ENCODE data around the gene SIPA1L3. TPM values are rescaled to one million over a fixed set of nuclear protein-coding genes. Genes with fewer than 3 reads are reported as not detected.

SIPA1L3 gene
- total RNA-seq, 1 donor from 2014 or later = 16.5 TPM

DNA sequence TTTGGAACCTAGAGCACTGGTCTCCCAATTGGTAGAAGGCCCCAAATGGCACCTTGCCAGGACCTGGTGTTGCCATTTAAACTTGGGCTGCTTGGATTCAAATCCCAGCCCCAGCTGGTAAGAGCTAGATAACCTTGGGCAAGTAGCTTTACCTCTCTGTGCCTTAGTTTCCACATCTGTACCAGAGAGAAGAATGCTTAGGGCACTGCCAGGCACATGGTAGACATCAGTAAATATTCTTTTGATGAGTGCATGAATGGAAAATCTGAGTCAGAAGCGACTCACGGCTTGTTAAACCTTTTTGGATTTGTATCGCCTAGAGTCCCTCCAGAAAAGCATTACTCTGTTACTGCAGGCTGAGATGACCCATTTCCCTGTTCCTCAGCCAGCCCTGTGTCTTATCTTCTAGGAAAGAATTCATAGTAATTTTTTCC lies 90.9 kb downstream of the SIPA1L3 start:
- intact Hi-C loops (cut with micrococcal nuclease) = no loop called here

- intact Hi-C loops (cut with micrococcal nuclease) = no loop called here
Measured at GRCh38 chr19:37998801-37999308, 91.8 kb downstream of the SIPA1L3 start.

DNA sequence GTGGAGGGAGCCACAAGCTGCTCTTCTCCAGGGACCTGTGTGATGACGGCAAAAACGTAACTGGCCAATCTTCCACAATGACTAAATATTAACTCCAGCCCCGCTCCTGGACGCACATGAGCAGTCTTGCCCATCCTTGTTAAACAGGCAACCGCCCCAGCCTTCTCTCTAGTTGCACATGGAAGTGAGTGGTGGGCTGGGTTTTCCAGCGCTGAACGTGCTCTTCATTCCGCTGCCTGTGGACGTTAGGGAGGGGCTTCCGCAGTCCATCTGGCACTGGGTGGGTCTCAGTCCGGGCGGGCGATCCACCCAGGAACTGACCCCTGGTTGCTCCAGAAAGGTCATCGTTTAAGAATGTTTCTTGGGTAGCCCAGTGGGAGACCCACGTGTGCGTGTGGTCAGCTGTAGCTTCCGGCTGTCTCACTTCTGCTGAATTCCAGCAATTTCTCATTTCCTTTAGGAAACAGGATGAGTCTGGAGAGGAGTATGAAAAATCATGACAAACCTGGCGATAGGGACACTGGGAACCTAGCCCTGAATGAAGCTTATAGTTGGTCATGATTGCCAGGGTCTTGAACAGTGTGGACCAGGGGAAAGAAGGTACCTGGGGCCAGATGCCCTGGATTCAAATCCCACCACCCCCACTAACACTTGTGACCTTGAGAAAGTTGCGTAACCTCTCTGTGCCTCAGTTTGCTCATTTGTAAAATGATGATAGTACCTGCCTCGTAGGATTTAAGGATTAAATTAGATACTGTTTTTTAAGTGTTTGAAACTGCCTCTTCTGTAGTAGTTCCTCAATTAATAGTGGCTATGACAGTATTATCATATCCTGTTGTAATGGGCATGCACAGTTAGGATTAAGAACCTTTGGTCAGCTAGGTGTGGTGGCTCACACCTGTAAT lies 92.6 kb downstream of the SIPA1L3 start:
- intact Hi-C loops (cut with micrococcal nuclease) = loop anchor here (5.0 kb wide), 1 partner anchor 48 kb away; no protein-coding TSS in a partner anchor

DNA sequence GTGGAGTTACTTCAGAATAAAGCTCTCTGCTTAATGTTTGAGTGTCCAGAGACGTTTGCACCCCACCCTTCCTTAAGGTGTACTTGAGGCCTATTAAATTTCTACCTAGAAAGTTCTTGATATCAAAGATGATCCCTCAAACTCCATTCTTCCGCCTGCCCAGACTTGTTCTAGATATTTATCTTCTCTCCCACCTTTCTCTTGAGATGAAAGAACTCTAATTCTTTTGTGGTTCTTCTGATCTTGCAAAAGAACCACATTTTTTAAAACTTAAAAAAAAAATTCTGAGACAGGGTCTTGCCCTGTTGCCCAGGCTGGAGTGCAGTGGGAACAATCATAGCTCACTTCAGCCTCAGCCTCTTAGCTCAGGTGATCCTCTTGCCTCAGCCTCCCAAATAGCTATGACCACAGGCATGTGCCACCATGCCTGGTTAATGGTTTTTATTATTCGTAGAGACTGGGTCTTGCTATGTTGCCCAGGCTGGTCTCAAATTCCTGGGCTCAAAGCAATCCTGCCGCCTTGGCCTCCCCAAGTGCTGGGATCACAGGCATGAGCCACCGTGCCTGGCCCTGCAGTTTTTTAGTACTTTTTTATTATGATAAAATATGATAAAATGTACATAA lies 94.3 kb downstream of the SIPA1L3 start:
- intact Hi-C loops (cut with micrococcal nuclease) = loop anchor here (5.0 kb wide), 1 partner anchor 46 kb away; no protein-coding TSS in a partner anchor

- intact Hi-C loops (cut with micrococcal nuclease) = loop anchor here (5.0 kb wide), 1 partner anchor 44 kb away; no protein-coding TSS in a partner anchor
Measured at GRCh38 chr19:38003438-38004185, 96.6 kb downstream of the SIPA1L3 start.

DNA sequence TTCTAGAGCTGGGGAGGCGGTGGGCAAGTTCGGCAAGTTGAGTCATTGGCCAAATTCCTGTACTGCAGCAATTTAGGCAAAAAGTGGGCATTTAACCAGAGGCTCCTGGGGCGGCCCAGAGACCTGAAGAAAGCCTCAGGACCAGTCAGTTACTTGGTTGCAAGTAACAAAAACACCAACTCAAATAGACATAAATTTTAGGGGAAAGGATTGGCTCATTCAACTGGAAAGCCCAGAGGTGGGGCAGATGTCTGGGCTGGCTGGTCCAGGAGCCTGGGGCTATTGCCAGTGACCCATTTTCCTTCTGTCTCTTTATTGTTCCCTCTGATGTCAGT lies 97.1 kb downstream of the SIPA1L3 start:
- intact Hi-C loops (cut with micrococcal nuclease) = loop anchor here (5.0 kb wide), 1 partner anchor 43 kb away; no protein-coding TSS in a partner anchor

GRCh38 chr19:38004521-38005223 lies 97.7 kb downstream of the SIPA1L3 start:
- intact Hi-C loops (cut with micrococcal nuclease) = loop anchor here (5.0 kb wide), 1 partner anchor 43 kb away; no protein-coding TSS in a partner anchor

DNA sequence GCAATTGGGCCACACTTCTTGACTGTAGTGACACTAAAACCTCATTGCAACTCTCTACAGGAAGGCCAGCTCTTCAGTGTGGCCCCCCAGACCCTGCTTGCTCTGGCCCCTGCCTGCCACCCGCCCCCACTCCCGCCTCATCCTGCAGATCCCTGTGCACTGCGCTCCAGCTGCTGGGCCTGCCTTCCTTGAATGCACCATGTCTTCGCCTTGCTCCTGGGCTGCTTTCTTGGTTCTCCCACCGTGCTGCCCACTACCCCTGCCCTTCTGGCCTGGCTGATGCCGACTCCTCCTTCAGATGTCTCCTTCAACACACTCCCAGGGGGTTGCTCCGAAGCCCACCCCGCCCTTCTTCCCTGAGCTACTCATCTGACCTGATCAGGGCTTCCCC lies 98.2 kb downstream of the SIPA1L3 start:
- intact Hi-C loops (cut with micrococcal nuclease) = no loop called here

DNA sequence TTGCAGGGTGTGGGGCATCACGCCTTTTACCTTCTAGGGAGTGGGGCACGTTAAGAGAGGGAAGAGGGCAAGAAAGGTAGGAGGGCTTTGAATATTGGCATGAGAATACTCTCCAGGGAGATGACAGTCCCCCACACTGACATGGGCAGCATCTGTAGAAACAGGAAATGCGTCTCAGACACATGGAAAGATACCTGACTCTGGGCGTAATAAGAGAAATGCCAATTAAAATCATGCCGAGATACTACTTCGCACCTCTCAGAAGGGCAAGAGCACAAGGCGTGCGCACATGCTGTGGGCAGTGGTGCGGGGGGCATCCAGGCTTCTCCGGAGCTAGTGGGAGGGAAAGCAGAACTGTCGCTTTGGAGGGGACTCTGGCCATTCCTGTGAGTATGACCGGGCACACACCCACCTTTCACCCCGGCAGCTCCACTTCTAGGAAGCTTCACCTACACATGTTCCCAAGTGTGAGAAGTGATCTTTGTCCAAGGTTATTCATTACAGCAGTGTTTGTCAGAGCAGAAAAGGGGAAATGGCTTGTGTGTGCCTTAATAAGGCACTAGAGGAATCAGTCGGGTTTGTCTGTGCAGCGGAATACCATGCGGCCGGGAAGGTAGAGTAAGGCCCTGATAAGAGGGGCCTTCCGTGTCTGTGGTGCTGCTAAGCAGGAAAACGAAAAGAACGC lies 99.5 kb downstream of the SIPA1L3 start:
- intact Hi-C loops (cut with micrococcal nuclease) = no loop called here

- intact Hi-C loops (cut with micrococcal nuclease) = no loop called here
Measured at GRCh38 chr19:38009650-38010242, 102.7 kb downstream of the SIPA1L3 start.

DNA sequence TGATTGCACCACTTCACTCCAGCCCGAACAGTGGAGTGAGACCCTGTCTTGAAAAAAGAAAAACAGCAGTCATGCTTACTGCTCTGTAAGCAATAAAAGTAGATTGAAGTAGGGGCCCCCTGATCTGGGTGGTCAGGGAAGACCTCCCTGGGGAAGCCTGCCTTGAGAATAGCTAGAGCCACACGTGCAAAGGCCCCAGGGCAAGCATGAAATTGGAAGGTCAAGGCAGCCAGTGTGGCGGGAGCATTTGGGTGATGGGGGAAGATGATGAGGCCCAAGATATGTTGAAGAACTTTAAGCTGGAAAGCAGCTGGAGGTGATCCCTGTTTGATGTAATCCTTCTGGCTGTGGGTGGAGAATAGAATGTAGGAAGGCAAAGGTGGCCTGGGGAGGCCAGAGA lies 104.4 kb downstream of the SIPA1L3 start:
- intact Hi-C loops (cut with micrococcal nuclease) = no loop called here

GRCh38 chr19:38012290-38012689 lies 105.3 kb downstream of the SIPA1L3 start:
- intact Hi-C loops (cut with micrococcal nuclease) = no loop called here

GRCh38 chr19:38012944-38013343 lies 105.9 kb downstream of the SIPA1L3 start:
- intact Hi-C loops (cut with micrococcal nuclease) = no loop called here

DNA sequence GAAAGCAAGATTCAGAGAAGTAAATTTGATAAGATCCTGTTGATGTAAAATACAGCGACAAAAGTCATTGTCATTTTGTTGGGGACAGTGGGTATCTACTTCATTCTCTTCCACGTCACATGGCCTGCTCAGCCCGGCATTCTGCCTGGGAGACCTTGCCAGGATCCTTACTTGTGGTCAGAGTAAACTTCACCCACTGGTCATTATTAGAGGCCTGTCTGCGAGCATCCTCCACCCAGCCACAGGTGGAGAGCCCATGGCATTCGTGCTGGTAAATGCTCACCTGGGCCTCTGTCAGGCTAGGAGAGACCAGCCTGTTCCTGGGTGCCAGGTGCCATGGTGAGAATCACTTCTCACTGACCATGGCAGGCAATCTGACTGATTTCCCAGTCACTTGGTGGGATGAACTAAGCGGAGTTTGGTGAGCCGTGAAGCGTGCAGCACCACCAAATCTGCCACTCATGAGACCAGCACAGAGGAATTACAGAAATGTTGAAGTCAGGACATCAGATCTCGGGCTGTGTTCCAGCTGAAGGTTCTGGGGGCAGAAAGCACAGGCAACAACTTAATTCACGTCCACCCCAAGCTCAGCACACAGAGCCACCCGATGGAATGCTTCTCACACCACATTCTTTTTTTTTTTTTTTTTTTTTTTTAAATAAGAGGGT lies 107.0 kb downstream of the SIPA1L3 start:
- intact Hi-C loops (cut with micrococcal nuclease) = no loop called here

DNA sequence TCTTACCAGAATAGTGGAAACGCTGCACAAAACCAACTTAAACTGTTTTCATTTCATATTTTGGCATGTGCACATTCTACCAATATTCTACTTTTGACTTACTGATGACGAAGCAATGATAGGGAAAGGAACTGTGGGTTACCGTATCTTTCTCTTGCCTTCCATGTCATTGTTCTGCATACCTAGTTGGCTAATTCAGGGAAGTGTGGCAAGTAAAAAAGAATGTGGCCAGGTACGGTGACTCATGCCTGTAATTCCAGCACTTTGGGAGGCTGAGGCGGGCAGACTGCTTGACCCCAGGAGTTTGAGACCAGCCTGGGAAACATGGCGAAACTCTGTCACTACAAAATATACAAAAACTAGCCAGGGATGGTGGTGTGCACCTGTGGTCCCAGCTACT lies 108.2 kb downstream of the SIPA1L3 start:
- intact Hi-C loops (cut with micrococcal nuclease) = no loop called here

DNA sequence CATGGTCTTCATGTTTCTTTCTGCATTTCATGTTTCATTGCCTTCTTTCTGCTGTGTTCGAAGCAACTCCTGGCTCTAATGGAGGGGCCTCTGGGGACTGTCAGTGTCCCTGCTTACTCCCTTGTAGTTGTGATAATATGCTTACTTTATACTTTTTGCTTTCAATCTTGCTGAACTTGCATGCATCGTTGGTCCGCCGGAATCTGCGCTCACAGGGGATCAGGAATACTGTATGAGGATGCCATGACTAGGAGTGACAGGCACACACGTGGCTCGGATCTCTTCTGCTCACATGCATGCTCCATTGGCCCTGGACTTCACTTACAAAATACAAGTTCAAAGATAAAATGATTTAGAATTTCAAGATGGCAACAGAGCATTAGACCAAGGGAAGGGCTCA lies 108.8 kb downstream of the SIPA1L3 start:
- intact Hi-C loops (cut with micrococcal nuclease) = no loop called here

GRCh38 chr19:38017401-38018151 lies 110.6 kb downstream of the SIPA1L3 start:
- intact Hi-C loops (cut with micrococcal nuclease) = no loop called here

DNA sequence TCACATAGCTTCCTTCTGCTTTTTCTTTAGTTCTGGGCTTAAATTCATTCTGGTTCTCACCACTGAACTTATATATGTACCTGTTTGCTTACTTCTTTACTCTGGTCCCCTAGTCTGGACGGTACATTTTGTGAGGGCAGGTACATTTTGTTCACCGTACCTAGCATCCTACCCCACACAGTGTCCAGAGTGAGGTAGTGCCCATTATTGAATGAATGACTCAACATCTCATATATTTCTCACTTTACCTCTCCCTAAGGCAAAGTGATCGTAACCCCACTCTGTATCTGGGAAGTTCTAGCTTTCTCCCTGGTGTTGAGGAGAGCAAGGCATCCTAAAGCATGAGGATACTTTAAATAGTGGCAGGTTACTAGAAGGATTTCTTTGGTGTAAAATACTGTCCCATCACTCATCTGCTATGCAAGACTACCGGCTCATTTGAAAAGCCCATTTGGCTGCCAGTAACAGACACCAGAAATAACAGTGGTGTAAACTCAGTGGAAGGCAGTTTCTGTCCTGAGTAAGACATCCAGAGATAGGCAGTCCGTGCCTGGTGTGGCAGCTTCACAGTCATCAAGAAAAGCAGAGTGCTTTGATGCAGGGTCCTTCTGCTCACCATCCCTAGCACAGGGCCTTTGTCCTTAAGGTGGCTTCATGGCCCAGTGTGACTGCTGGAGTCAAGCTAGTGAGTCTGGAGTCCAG lies 111.8 kb downstream of the SIPA1L3 start:
- intact Hi-C loops (cut with micrococcal nuclease) = no loop called here

Measured in T-helper 1 cell treated with Interleukin-12 subunit alpha and Interleukin-12 subunit beta and Interleukin-4 antibody, amounts not matched to agents 30 ng/mL and 1 ng/mL, for 36 hours (primary cell).